GM18505 (cell line): ENCODE results near the gene RPS5.
A peak's percentile ranks its signal among the peaks of the same experiment; 100 is the strongest.

Experiments used
- ATAC-seq: cut with Tn5 transposase; IDR thresholded peaks from one replicate; pipeline ENCODE4 v1.9.1; 2021; ENCODE audit not compliant: unreplicated experiment
- POLR2A ChIP-seq: IDR thresholded peaks from 4 replicates; pipeline ENCODE4 v1.6.1; 2011; ENCODE audit warnings: borderline replicate concordance; ENCODE audit not compliant: insufficient read depth, insufficient read length; ENCODE audit errors: extremely low read depth

RPS5 gene

GRCh38 chr19:58352760-58353671 lies 34.1 kb upstream of the RPS5 start, which contains the start of gene A1BG:
A1BG (minus strand) TSS chr19:58353492; CDS start chr19:58353437, 55 bp downstream.
- no peak for TF ChIP-seq POLR2A
- no peak for ATAC-seq

GRCh38 chr19:58353717-58354477 lies 33.2 kb upstream of the RPS5 start:
- no peak for TF ChIP-seq POLR2A
- ATAC-seq: no peak

GRCh38 chr19:58354478-58355030 lies 32.5 kb upstream of the RPS5 start:
- TF ChIP-seq POLR2A: no peak
- ATAC-seq: no peak

- TF ChIP-seq POLR2A: no peak
These were observed 31.8 kb upstream of the RPS5 start for GRCh38 chr19:58355215-58355796.

GRCh38 chr19:58355908-58356765 lies 30.9 kb upstream of the RPS5 start:
- no peak for ATAC-seq
- TF ChIP-seq POLR2A: no peak

More at GRCh38 chr19:58355215-58355796, 31.8 kb upstream of the RPS5 start:
- no peak for ATAC-seq

- ATAC-seq: no peak
- TF ChIP-seq POLR2A: no peak
These were observed 30.1 kb upstream of the RPS5 start for GRCh38 chr19:58356766-58357480.

GRCh38 chr19:58357481-58358145 lies 29.5 kb upstream of the RPS5 start:
- no peak for TF ChIP-seq POLR2A
- no peak for ATAC-seq

- peak; percentile 3 for ATAC-seq
- TF ChIP-seq POLR2A: no peak
These were observed 25.2 kb upstream of the RPS5 start for GRCh38 chr19:58361900-58362271.

- peak; percentile 86 for ATAC-seq
- TF ChIP-seq POLR2A: peak; percentile 87
These were observed 24.6 kb upstream of the RPS5 start, which contains the start of gene ZNF497 for GRCh38 chr19:58362272-58362994. ZNF497 (minus strand) TSS chr19:58362751; CDS start chr19:58357635, 5,116 bp downstream.

- TF ChIP-seq POLR2A: no peak
- no peak for ATAC-seq
These were observed 22.9 kb upstream of the RPS5 start for GRCh38 chr19:58364146-58364545.

GRCh38 chr19:58366585-58367430 lies 20.3 kb upstream of the RPS5 start:
- ATAC-seq: no peak

More at GRCh38 chr19:58366585-58367430, 20.3 kb upstream of the RPS5 start:
- TF ChIP-seq POLR2A: no peak
